Measurements from ENCODE around the gene TTBK1. TPM values are rescaled to one million over a fixed set of nuclear protein-coding genes. Genes with fewer than 3 reads are reported as not detected.
A peak's percentile ranks its signal among the peaks of the same experiment; 100 is the strongest.

TTBK1 gene
- total RNA-seq, 1 experiment from 2014 or later, result 0.68 TPM

DNA sequence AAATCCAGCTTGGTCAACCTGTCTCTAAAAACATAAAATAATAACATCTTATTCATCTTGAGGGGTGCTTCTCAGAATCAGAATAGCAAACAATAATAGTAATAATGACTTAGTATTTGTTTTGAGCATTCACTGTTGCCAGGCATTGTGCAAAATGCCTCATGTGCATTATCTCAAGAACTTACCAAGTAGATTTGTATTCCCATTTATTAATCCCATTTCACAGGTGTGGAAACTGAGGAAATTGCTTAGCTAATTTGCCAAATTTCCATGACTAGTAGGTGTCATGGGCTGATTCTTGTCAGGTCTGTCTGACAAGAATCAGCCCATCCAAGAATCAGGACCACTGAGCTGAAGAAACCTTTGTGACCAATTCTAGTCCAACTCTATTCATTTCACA, 5.5 kb downstream of the TTBK1 start (continued):
- TF ChIP-seq ZBTB21 (CRISPR knock-in tag; IDR thresholded peaks at IDR 0.05; ENCODE audit: borderline replicate concordance), result no peak
- no peak for TF ChIP-seq ATF2 (CRISPR knock-in tag; IDR thresholded peaks at IDR 0.05; ENCODE audit: borderline replicate concordance, low read depth)
- no peak for TF ChIP-seq RELA (CRISPR knock-in tag; IDR thresholded peaks at IDR 0.05; ENCODE audit: borderline replicate concordance)
- TF ChIP-seq ZNF138 (CRISPR knock-in tag; conservative IDR thresholded peaks at IDR 0.05), result no peak
- TF ChIP-seq ZNF317 (CRISPR knock-in tag; IDR thresholded peaks at IDR 0.05; ENCODE audit: borderline replicate concordance, low read depth), result no peak
- TF ChIP-seq TEAD1 (CRISPR knock-in tag; IDR thresholded peaks at IDR 0.05), result no peak

DNA sequence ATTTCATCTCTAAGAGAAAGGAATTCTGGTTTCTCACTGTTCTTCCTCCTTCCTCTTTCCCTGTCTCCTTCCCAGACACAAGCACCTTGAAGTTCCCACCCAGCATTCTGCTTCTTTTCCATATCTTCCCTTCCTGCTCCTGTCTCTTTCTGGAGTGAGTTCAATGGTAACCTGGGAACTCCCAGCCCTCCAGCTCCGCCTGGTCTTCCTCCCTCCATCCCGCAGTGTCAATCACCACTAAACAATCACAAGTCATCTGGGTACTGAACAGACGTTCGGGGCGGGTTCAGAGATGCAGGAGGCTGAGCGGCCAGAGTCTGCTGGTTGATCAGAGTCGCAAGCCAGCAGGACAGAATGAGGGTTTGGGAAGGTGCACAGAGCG, 7.7 kb downstream of the TTBK1 start:
- ATAC-seq, result no peak
- DNase-seq (ENCODE audit: low spot score), result no peak
- ChIA-PET POLR2A (no interaction called here), CTCF (interaction anchor here (0.8 to 1.8 kb wide), 3 partner anchors 22 to 38 kb away, joined by 3 to 6 read pairs (median 4); partner anchors contain the start of gene DNPH1)
- no peak for TF ChIP-seq TEAD1 (CRISPR knock-in tag; IDR thresholded peaks at IDR 0.05)
- TF ChIP-seq ZNF396 (CRISPR knock-in tag; IDR thresholded peaks at IDR 0.05; ENCODE audit: borderline replicate concordance), result no peak
- no peak for TF ChIP-seq ZNF532 (CRISPR knock-in tag; IDR thresholded peaks at IDR 0.05; ENCODE audit: borderline replicate concordance)
- TF ChIP-seq, protein P1, sequence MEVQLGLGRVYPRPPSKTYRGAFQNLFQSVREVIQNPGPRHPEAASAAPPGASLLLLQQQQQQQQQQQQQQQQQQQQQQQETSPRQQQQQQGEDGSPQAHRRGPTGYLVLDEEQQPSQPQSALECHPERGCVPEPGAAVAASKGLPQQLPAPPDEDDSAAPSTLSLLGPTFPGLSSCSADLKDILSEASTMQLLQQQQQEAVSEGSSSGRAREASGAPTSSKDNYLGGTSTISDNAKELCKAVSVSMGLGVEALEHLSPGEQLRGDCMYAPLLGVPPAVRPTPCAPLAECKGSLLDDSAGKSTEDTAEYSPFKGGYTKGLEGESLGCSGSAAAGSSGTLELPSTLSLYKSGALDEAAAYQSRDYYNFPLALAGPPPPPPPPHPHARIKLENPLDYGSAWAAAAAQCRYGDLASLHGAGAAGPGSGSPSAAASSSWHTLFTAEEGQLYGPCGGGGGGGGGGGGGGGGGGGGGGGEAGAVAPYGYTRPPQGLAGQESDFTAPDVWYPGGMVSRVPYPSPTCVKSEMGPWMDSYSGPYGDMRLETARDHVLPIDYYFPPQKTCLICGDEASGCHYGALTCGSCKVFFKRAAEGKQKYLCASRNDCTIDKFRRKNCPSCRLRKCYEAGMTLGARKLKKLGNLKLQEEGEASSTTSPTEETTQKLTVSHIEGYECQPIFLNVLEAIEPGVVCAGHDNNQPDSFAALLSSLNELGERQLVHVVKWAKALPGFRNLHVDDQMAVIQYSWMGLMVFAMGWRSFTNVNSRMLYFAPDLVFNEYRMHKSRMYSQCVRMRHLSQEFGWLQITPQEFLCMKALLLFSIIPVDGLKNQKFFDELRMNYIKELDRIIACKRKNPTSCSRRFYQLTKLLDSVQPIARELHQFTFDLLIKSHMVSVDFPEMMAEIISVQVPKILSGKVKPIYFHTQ (CRISPR knock-in tag; IDR thresholded peaks at IDR 0.05), result no peak
- no peak for TF ChIP-seq OVOL2 (CRISPR knock-in tag; IDR thresholded peaks at IDR 0.05; ENCODE audit: borderline replicate concordance)
- no peak for TF ChIP-seq ZNF671 (CRISPR knock-in tag; IDR thresholded peaks at IDR 0.05)
- TF ChIP-seq, protein P2, sequence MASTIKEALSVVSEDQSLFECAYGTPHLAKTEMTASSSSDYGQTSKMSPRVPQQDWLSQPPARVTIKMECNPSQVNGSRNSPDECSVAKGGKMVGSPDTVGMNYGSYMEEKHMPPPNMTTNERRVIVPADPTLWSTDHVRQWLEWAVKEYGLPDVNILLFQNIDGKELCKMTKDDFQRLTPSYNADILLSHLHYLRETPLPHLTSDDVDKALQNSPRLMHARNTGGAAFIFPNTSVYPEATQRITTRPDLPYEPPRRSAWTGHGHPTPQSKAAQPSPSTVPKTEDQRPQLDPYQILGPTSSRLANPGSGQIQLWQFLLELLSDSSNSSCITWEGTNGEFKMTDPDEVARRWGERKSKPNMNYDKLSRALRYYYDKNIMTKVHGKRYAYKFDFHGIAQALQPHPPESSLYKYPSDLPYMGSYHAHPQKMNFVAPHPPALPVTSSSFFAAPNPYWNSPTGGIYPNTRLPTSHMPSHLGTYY (CRISPR knock-in tag; IDR thresholded peaks at IDR 0.05), result no peak
- Mint-ChIP-seq H3K36me3 (no peaks in the 10 kb centered on the region), H3K9me3 (no peaks in the 10 kb centered on the region), H3K4me3 (no peak overlapping the region), H3K4me1 (peaks cover 26% of the 10 kb centered on the region), H3K27me3 (ENCODE audit: low read depth) (peaks cover 23% of the 10 kb centered on the region), H3K27ac (peak overlapping the region; percentile 59; the same call in 1 of the 2 replicates)

DNA sequence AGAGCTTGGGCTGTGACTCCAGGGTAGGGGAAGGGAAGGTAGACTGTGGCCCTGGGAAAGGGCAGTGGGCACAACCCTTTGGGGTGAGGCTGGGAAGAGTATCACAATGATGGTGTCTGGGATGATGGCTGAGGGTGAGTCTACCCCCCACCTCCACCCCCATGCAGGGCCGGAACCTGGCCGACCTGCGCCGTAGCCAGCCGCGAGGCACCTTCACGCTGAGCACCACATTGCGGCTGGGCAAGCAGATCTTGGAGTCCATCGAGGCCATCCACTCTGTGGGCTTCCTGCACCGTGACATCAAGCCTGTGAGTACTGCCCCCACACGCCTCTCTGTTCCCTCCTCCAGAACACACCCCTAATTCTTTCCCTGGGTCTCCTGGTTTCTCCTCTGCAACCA, 10.1 kb downstream of the TTBK1 start:
- Mint-ChIP-seq H3K27me3 (ENCODE audit: low read depth) (peaks cover 13% of the 10 kb centered on the region), H3K9me3 (no peaks in the 10 kb centered on the region), H3K4me3 (no peak overlapping the region), H3K36me3 (no peaks in the 10 kb centered on the region), H3K4me1 (peaks cover 26% of the 10 kb centered on the region), H3K27ac (no peak overlapping the region)
- CTCF ChIA-PET, result no interaction called here
- ATAC-seq (no peak), DNase-seq (ENCODE audit: low spot score) (no peak)
- POLR2A ChIA-PET, result no interaction called here
- no peak for TF ChIP-seq JUN (CRISPR knock-in tag; IDR thresholded peaks at IDR 0.05)
- TF ChIP-seq NR1H2 (CRISPR knock-in tag; IDR thresholded peaks at IDR 0.05), result no peak
- TF ChIP-seq, protein P3, sequence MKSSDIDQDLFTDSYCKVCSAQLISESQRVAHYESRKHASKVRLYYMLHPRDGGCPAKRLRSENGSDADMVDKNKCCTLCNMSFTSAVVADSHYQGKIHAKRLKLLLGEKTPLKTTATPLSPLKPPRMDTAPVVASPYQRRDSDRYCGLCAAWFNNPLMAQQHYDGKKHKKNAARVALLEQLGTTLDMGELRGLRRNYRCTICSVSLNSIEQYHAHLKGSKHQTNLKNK (CRISPR knock-in tag; IDR thresholded peaks at IDR 0.05), result no peak
- TF ChIP-seq TEAD1 (CRISPR knock-in tag; IDR thresholded peaks at IDR 0.05), result no peak
- TF ChIP-seq GABPB1 (CRISPR knock-in tag; IDR thresholded peaks at IDR 0.05), result no peak
- TF ChIP-seq IRF2 (CRISPR knock-in tag; IDR thresholded peaks at IDR 0.05; ENCODE audit: borderline replicate concordance, low read depth), result no peak
- no peak for TF ChIP-seq FOXJ3 (CRISPR knock-in tag; IDR thresholded peaks at IDR 0.05; ENCODE audit: borderline replicate concordance)
- TF ChIP-seq ATF3 (CRISPR knock-in tag; conservative IDR thresholded peaks at IDR 0.05), result no peak
- no peak for TF ChIP-seq ZSCAN18 (CRISPR knock-in tag; IDR thresholded peaks at IDR 0.05)

All from WTC11 (cell line).